HG03469 (cell line): ENCODE results near the gene PHF21A.
"Not testable (repeated sequence)": the region's sequence is repeated elsewhere in the genome, so short reads cannot be mapped to it uniquely, and the experiment has no call there.

Experiments used
- ATAC-seq: cut with Tn5 transposase; IDR thresholded peaks from one replicate; pipeline ENCODE4 v1.9.1; 2021; ENCODE audit warnings: mild to moderate bottlenecking, moderate library complexity, moderate number of reproducible peaks; ENCODE audit not compliant: unreplicated experiment

Gene PHF21A

GRCh38 chr11:45988921-45989320 is 132.3 kb downstream of the PHF21A start:
- ATAC-seq = no peak

- no peak for ATAC-seq
Measured at GRCh38 chr11:45985212-45985611, 136.0 kb downstream of the PHF21A start.

- ATAC-seq = no peak
Measured at GRCh38 chr11:45984192-45984591, 137.1 kb downstream of the PHF21A start.

GRCh38 chr11:45983471-45983845 is 137.8 kb downstream of the PHF21A start:
- ATAC-seq = no peak

GRCh38 chr11:45982656-45983470 is 138.4 kb downstream of the PHF21A start:
- no peak for ATAC-seq

GRCh38 chr11:45981826-45982225 is 139.4 kb downstream of the PHF21A start:
- not testable (repeated sequence) for ATAC-seq

- ATAC-seq = no peak
Measured at GRCh38 chr11:45974806-45975205, 146.4 kb downstream of the PHF21A start.

- no peak for ATAC-seq
Measured at GRCh38 chr11:45973601-45974000, 147.7 kb downstream of the PHF21A start.

GRCh38 chr11:45968901-45969300 is 152.4 kb downstream of the PHF21A start:
- no peak for ATAC-seq

GRCh38 chr11:45967506-45967905 is 153.7 kb downstream of the PHF21A start:
- no peak for ATAC-seq

- no peak for ATAC-seq
Measured at GRCh38 chr11:45964911-45965389, 156.3 kb downstream of the PHF21A start.

GRCh38 chr11:45961751-45962240 is 159.5 kb downstream of the PHF21A start:
- no peak for ATAC-seq

- ATAC-seq = no peak
Measured at GRCh38 chr11:45960387-45961095, 160.7 kb downstream of the PHF21A start.

GRCh38 chr11:45959851-45960250 is 161.4 kb downstream of the PHF21A start:
- ATAC-seq = no peak

- ATAC-seq = no peak
Measured at GRCh38 chr11:45949992-45950407, 171.3 kb downstream of the PHF21A start.

GRCh38 chr11:45948356-45948755 is 172.9 kb downstream of the PHF21A start:
- no peak for ATAC-seq

GRCh38 chr11:45947885-45948284 is 173.4 kb downstream of the PHF21A start:
- ATAC-seq = no peak

GRCh38 chr11:45945397-45945999 is 175.8 kb downstream of the PHF21A start:
- no peak for ATAC-seq

GRCh38 chr11:45942381-45942780 is 178.9 kb downstream of the PHF21A start:
- no peak for ATAC-seq

- no peak for ATAC-seq
Measured at GRCh38 chr11:45941285-45941684, 180.0 kb downstream of the PHF21A start.

- no peak for ATAC-seq
Measured at GRCh38 chr11:45939836-45940235, 181.4 kb downstream of the PHF21A start.
